Keratinocyte (primary cell): ENCODE measurements around the gene OR7A10. TPM values are rescaled to one million over a fixed set of nuclear protein-coding genes. Genes with fewer than 3 reads are reported as not detected.

Source experiments
- DNase-seq: peaks from one replicate; pipeline ENCODE4 v3.0.0-alpha.2; 2011; ENCODE audit warnings: low read depth, missing footprints, low spot score
- FAIRE-seq: peaks from 2 replicates; lab custom pipeline; 2011; peaks lifted over from hg19 to GRCh38; lab: Jason Lieb, UNC
- H2AFZ ChIP-seq: 2 replicates; pipeline ENCODE4 v1.6.0; 2012; ENCODE audit warnings: low read length, control low read depth, inconsistent platforms; ENCODE audit not compliant: control insufficient read depth
- H3K27ac ChIP-seq: 2 replicates; pipeline ENCODE4 v1.5.1; 2011; ENCODE audit warnings: low read length; ENCODE audit not compliant: control insufficient read depth, insufficient read depth
- H3K27me3 ChIP-seq: 3 replicates; pipeline ENCODE4 v1.6.0; 2011; ENCODE audit warnings: low read length; ENCODE audit not compliant: control insufficient read depth, insufficient read depth; ENCODE audit errors: extremely low read depth
- H3K36me3 ChIP-seq, 2 experiments: 2 replicates in 1 of 2; 3 replicates in 1 of 2; pipeline ENCODE4 v1.5.1; 2011; ENCODE audit warnings: low read length in 2 of 2, mild to moderate bottlenecking in 1 of 2; ENCODE audit not compliant: control insufficient read depth in 2 of 2, insufficient read depth in 2 of 2; ENCODE audit errors: extremely low read depth in 1 of 2
- H3K4me1 ChIP-seq: 3 replicates; pipeline ENCODE4 v1.5.1; 2011; ENCODE audit warnings: low read length; ENCODE audit not compliant: control insufficient read depth, insufficient read depth; ENCODE audit errors: extremely low read depth
- H3K4me2 ChIP-seq: 3 replicates; pipeline ENCODE4 v1.6.0; 2011; ENCODE audit warnings: low read depth, low read length; ENCODE audit not compliant: control insufficient read depth, insufficient read depth; ENCODE audit errors: extremely low read depth
- H3K4me3 ChIP-seq, 3 experiments: fragments of 200-600 bp in 1 of 3; sonication (generic) in 1 of 3; 2 replicates in 2 of 3; 3 replicates in 1 of 3; pipeline ENCODE4 v1.5.1; 2011 to 2016; ENCODE audit warnings: low read length in 3 of 3, mild to moderate bottlenecking in 3 of 3, control low read depth in 2 of 3, inconsistent platforms in 1 of 3, low read depth in 1 of 3, mixed read lengths in 1 of 3, mixed run types in 1 of 3, moderate library complexity in 1 of 3; ENCODE audit not compliant: control insufficient read depth in 2 of 3, insufficient read depth in 2 of 3; ENCODE audit errors: extremely low read depth in 1 of 3
- H3K79me2 ChIP-seq: 2 replicates; pipeline ENCODE4 v1.6.0; 2012; ENCODE audit warnings: low read length; ENCODE audit not compliant: control insufficient read depth, insufficient read depth
- H3K9ac ChIP-seq: 3 replicates; pipeline ENCODE4 v1.6.0; 2011; ENCODE audit warnings: low read length; ENCODE audit not compliant: control insufficient read depth, insufficient read depth; ENCODE audit errors: extremely low read depth
- H3K9me1 ChIP-seq: 3 replicates; pipeline ENCODE4 v1.6.0; 2011; ENCODE audit warnings: low read length; ENCODE audit not compliant: control insufficient read depth, insufficient read depth; ENCODE audit errors: extremely low read depth
- H3K9me3 ChIP-seq: 2 replicates; pipeline ENCODE4 v1.5.1; 2012; ENCODE audit warnings: low read depth, low read length; ENCODE audit not compliant: control insufficient read depth
- H4K20me1 ChIP-seq: 3 replicates; pipeline ENCODE4 v1.6.0; 2011; ENCODE audit warnings: low read length; ENCODE audit not compliant: control insufficient read depth, insufficient read depth; ENCODE audit errors: extremely low read depth
- CTCF ChIP-seq, 3 experiments: IDR thresholded peaks in 1 of 3; conservative IDR thresholded peaks in 1 of 3; optimal IDR thresholded peaks in 1 of 3; 2 replicates in 2 of 3; 3 replicates in 1 of 3; pipeline versions ENCODE3 to v1.5.1; 2011; ENCODE audit warnings: low read length in 3 of 3, mild to moderate bottlenecking in 3 of 3, moderate library complexity in 2 of 3, control low read depth in 1 of 3, inconsistent platforms in 1 of 3; ENCODE audit not compliant: insufficient read depth in 2 of 3; ENCODE audit errors: extremely low read depth in 1 of 3
- EZH2 ChIP-seq: IDR thresholded peaks from one replicate; pipeline ENCODE4 v1.6.1; 2012; ENCODE audit warnings: inconsistent platforms, mild to moderate bottlenecking, low read length, moderate library complexity
- dilution Hi-C: fragments of 300-500 bp; cut with MboI; formaldehyde crosslinking; loops from one replicate; pipeline ENCODE4 v1.7.0; 2020; ENCODE audit warnings: low sequenced_read_pairs; ENCODE audit not compliant: extremely low pct_ligation_motif_present
- polyA plus RNA-seq, 5 experiments: library from polyadenylated mRNA; depleted of rRNA in 3 of 5; stranded (reverse) in 3 of 5; stranded (forward) in 1 of 5; unstranded in 1 of 5; fragments of >200 nt; gene quantifications; 1 replicate in 1 of 5; 2 replicates in 3 of 5; 3 replicates in 1 of 5; pipeline versions ENCODE4 v1.2.1 to v1.2.3, GENCODE V29; 2011 to 2012; ENCODE audit warnings: missing spikeins in 2 of 5, low read depth in 1 of 5, low replicate concordance in 1 of 5

The OR7A10 gene
- polyA plus RNA-seq, 1 donor (not counting 4 experiments of a cell fraction or from before 2014, with no cell fraction given): not detected

- H3K9me3 ChIP-seq: no peaks in the 10 kb centered on the region
- no peak overlapping the region for H3K4me3 ChIP-seq
- no peak for DNase-seq
- no peaks in the 10 kb centered on the region for H3K4me1 ChIP-seq
- no peak overlapping the region for H2AFZ ChIP-seq
- no peaks in the 10 kb centered on the region for H3K27me3 ChIP-seq
- TF ChIP-seq EZH2: no peak
- TF ChIP-seq CTCF (optimal IDR thresholded peaks at IDR 0.05 in 1 of 3, IDR thresholded peaks at IDR 0.05 in 1 of 3, conservative IDR thresholded peaks at IDR 0.05 in 1 of 3; ENCODE audit: extremely low read depth in 1 of 3, insufficient read depth in 2 of 3, low read length in 3 of 3): no peak
- H3K4me2 ChIP-seq: no peak overlapping the region
- no peak overlapping the region for H3K27ac ChIP-seq
- no peaks in the 10 kb centered on the region for H3K36me3 ChIP-seq
- dilution Hi-C loops: no loop called here
- no peak for FAIRE-seq
- no peak overlapping the region for H3K9ac ChIP-seq
- H3K9me1 ChIP-seq: no peaks in the 10 kb centered on the region
- H3K79me2 ChIP-seq: no peaks in the 10 kb centered on the region
- no peaks in the 10 kb centered on the region for H4K20me1 ChIP-seq
Measured at GRCh38 chr19:14818588-14818987, 30.1 kb downstream of the OR7A10 start.

- Histone ChIP-seq H2AFZ (no peak overlapping the region), H3K4me2 (no peak overlapping the region), H3K4me3 (no peak overlapping the region), H3K27ac (no peak overlapping the region), H3K9me3 (no peaks in the 10 kb centered on the region), H3K9ac (no peak overlapping the region), H3K79me2 (no peaks in the 10 kb centered on the region), H3K9me1 (no peaks in the 10 kb centered on the region), H3K4me1 (no peaks in the 10 kb centered on the region), H3K36me3 (no peaks in the 10 kb centered on the region), H3K27me3 (no peaks in the 10 kb centered on the region), H4K20me1 (no peaks in the 10 kb centered on the region)
- TF ChIP-seq CTCF (optimal IDR thresholded peaks at IDR 0.05 in 1 of 3, IDR thresholded peaks at IDR 0.05 in 1 of 3, conservative IDR thresholded peaks at IDR 0.05 in 1 of 3; ENCODE audit: extremely low read depth in 1 of 3, insufficient read depth in 2 of 3, low read length in 3 of 3) (no peak), EZH2 (no peak)
- FAIRE-seq: no peak
- dilution Hi-C loops: no loop called here
- DNase-seq: no peak
Measured at GRCh38 chr19:14817052-14817451, 31.7 kb downstream of the OR7A10 start.
